ENCODE data around the gene NHS. TPM values are rescaled to one million over a fixed set of nuclear protein-coding genes. Genes with fewer than 3 reads are reported as not detected.

The NHS gene
- 0.13 TPM in 2 replicates for total RNA-seq

DNA sequence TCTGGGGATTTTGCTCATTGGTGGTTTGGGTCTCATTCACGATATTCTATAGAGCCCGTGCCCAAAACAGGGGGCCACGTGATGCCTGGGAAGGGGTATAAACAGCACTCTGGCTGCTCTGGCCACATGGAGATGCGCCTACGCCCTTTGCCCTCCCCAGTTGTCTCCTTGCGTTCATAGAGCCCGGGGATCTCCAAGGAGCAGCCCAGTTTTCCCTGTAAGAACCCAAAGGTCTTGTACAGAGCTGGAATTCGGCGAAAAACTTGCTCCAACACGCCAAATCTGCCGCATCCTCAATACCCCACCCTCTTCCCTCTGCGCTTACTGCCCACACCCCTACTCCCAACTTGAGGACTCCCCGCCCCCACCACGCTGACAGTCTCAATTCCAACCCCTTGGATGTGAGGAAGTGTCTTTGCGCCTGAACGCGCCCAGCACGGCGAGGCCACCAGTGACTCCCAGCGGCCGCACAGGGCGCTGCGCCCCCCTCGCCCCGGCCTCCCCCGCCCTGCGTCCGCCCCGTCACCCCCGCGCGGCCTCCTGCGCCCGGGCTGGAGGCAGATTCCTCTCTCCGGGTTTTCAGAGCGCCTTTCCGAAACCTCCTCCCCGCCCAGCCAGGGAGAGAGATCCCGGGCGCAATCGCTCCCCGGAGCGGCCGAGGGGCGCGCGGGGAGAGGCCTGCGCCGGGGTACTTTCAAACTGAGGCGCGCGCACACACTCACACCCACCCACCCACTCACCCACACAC lies at the start of gene NHS:
NHS (plus strand) TSS at position 582 of the 748 bp plus-strand sequence. CDS start 558 bp downstream, outside the sequence.
- peak in 1 of 2 donors; percentile 8 for DNase-seq (ENCODE audit: low read depth in 2 of 2)

DNA sequence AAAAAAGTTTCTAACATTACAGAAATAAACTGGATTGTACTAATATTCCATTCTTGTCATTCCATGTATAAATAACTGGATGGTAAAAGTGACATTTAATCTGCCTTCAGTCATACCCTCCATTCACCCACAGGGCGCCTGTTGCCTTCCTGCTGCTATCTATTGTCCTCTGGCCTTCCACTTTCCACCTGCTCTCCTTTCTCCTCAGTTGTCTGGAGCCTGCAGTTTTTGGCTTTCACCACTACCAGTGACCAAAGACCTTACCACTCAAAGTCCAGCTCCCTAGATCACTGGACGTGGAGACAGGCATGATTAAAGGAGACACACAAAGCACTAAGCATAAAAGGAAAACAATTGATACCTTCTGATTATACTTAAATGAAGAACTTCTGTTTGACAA lies 46.2 kb upstream of the NHS start:
- no peak for DNase-seq (ENCODE audit: low read depth in 2 of 2)

- DNase-seq (ENCODE audit: low read depth in 2 of 2): no peak
These were observed 38.6 kb upstream of the NHS start for GRCh38 chrX:17336377-17336776.

DNA sequence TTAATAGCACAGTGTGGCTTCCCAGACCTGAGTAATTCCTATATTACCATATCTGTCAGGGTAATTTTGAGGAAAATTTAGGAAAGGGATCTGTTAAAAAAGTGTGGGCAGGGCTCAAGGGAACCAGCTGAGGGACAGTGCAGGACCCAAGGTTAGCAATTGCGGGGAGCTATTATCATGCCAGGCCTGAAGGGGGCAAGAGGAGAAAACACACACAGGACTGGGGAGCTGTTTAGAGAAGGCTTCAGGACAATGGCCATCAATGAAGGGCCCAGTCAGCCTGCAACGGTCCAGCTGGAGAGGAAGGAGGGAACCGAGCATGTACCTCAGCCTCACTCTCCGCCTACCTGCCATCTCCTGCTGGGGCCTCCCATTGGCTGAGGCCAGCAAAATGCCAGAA lies 19.0 kb upstream of the NHS start:
- no peak for DNase-seq (ENCODE audit: low read depth in 2 of 2)

DNA sequence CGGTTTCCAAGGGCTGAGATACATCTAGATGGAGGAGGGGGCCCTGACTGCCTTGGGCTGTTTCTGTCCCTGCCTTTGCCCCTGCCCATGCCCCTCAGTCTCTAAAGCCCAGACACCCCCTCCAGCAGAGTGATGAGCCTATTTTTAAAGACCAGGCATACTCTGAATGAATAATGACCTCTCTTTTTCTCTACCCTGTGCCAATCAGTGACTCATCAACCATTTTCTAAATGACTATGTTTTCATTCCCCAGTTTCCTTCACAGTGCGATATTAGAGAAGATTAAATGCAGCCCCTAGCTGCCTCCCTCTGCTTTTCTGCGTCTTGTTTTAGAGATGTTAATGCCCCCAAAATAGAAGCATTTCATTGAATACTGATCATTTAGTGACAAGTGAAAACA lies 15.5 kb upstream of the NHS start:
- no peak for DNase-seq (ENCODE audit: low read depth in 2 of 2)

DNA sequence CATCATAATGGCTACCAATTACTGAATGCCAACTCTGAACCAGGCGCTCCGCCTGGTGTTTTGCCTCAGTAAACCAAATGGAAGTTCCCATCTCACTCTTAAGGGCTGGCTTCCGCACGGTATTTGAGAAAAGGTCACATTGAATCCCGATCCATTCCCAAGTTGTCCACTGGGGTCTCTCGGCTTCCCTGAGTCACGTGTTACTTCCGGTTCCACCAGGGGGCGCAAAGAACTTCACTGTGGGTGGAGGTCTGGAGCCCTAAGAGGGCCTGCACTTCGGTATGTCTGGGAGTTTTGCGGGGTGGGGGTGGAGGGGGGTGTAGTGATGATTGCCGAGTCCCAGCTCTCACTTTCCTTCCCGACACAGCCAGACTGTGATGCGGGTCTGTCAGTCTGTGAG lies 13.4 kb upstream of the NHS start:
- no peak for DNase-seq (ENCODE audit: low read depth in 2 of 2)

DNA sequence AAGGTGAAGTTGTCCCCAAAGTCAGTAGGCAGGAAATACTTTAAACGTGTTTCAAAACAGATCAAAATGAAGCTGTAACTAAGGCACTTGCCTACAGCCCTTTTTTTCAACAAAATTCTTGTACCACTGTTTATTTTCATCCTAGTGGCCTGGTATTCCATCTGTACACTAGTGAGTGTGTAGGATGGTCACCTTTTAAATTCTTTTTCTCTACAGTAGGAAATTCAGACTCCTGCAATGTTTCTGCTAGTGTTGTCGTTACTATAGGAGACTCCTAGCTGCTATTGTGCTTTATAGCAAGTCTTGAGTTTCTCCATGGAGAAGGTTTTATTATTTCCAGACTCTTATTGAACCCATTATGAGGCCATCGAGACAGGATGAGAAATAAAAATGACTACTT lies 7.0 kb upstream of the NHS start:
- no peak for DNase-seq (ENCODE audit: low read depth in 2 of 2)

- DNase-seq (ENCODE audit: low read depth in 2 of 2): no peak
These were observed 5.7 kb upstream of the NHS start for GRCh38 chrX:17369309-17369708.

GRCh38 chrX:17370191-17370590 lies 4.8 kb upstream of the NHS start:
- no peak for DNase-seq (ENCODE audit: low read depth in 2 of 2)

DNA sequence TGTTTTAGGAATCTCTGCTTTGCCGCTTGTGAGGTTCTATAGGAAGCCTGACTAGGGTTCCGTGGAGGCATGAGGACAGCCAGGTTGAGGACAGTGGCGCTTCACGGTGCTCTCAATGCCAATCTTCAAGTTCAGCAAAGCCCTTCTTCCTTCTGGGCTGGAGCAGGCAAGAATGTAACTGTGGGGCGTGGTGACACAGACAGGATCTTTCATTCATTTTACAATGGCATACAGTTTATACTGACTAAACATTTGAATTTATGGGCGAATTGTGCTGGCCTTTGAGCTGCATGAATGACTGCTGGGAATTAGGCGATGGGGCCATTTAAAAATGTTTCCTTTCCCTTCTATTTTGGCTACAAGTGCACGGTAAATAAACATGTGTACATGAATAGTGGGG lies 2.9 kb upstream of the NHS start:
- DNase-seq (ENCODE audit: low read depth in 2 of 2): no peak

DNA sequence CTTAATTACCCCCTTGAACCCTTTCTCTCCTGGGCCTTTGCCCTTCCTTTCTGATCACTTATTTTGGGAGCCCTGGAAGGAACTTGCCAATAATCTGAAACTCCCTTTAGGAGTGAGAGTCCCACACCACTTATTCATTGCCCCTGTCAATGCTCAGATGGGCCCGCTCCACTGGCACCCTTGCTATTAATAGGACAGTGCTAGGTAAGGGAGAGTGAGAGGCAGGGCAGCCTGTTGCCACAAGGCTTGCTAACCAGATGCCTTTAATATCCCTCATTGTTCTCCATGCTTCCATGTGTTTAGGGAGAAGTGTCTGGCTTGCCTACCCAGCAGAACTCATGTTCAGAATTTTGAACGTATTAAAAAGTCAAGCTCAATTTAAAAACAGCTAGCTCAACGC lies 1.7 kb upstream of the NHS start:
- no peak for DNase-seq (ENCODE audit: low read depth in 2 of 2)

DNA sequence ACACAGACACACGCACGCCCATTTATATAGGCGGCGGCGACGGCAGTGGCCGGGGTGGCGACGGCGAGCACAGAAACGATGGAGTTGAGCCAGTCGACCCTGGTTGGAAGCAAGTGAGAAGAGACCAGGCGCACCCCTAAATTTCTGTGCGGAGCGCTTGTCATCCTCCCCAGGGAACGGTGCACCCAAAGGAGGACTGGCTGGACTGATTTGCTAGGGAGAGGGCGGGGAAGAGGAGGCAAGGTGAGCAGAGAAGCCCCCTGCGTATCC lies 302 bp downstream of the NHS start:
- DNase-seq (ENCODE audit: low read depth in 2 of 2): no peak

DNA sequence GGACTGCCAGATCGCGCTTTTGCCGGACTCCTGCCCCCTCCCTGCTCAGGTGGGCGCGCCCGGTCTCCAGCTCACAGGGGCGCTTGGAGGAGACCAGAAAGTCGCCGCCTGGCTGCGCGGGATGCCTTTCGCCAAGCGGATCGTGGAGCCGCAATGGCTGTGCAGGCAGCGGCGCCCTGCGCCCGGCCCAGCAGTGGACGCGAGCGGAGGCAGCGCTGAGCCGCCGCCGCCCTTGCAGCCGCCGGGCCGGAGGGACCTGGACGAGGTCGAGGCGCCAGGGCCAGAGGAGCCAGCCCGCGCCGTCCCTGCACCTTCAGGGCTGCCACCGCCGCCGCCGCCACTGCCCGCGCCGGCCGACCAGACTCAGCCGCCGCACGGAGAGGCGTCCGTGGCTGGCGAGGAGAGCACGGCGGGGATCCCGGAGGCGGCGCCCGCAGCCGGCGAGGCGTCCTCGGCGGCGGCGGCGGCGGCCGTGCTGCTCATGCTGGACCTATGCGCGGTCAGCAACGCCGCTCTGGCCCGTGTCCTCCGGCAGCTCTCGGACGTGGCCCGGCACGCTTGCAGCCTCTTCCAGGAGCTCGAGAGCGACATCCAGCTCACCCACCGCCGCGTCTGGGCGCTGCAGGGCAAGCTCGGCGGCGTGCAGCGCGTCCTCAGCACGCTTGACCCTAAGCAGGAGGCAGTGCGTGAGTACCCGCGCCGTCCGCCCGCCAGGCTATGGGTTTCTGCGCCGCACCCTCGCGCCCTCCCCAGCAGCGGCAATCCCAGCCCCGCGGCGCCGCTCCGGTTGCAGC lies 834 bp downstream of the NHS start:
- DNase-seq (ENCODE audit: low read depth in 2 of 2): peak in 1 of 2 donors; percentile 11

- DNase-seq (ENCODE audit: low read depth in 2 of 2): no peak
These were observed 1.6 kb downstream of the NHS start for GRCh38 chrX:17376431-17377077.

DNA sequence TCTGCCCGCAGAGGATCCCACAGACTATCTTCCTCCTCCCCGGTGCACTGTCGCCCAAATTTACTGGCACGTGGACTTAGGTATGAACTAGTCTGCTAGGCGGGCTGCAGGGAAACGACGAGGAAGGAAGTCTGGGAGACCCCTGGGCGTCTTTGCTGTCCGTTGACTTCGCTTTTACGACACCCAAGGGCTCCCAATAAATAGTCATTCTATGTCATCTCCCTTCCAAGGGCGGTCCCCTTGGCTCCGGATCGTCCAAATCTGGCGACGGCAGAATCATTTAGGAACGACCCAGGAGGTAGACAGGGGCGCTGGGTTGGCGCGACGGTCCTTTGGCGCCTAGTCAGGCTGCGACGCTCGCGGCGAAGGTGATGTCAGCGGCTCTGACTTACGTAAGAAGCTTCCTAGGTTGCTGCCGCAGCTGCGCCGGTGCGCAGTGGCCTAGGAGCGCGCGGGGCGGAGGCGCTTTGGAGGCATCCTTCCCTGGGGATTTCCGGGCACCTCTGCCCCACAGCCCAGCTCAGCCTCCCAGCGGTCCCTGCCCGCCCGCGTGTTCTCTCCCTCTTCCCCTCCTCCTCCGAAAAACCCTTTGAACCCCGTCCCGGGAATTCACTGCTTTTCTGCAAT lies 2.2 kb downstream of the NHS start:
- DNase-seq (ENCODE audit: low read depth in 2 of 2): no peak

DNA sequence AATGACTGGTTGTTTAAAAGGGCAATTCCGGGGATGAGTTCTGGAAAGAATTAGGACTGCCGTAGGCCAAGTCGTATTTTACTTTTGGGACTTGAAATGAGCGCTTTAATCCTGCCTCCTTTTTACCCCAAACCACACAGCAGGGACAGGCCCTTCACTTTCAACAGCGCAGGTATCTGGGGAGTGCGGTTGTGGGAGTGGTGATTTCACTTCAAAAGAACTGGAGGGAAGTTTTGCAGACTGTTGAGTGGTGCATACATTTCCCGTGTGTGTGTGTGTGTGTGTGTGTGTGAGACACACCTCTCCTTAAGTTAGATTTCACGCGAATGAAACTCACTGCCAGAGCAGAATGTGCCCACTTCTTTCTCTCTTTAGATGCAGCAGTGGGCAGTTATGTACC lies 2.8 kb downstream of the NHS start:
- no peak for DNase-seq (ENCODE audit: low read depth in 2 of 2)

DNA sequence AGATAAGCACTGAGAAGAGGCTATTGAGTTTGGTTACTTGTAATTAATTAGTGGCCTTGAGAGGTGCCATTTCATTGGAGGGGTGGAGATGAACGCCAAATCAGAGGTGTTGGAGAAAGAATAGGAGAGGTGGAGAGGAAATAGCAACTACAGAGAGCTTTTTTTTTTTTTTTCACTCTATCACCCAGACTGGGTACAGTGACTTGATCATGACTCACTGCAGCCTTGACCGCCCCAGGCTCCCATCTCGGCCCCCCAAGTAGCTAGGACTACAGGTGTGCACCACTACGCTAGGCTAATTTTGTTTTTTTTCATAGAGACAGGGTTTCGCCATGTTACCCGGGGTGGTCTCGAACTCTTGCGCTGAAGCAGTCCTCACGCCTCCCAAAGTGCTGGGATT lies 5.2 kb downstream of the NHS start:
- no peak for DNase-seq (ENCODE audit: low read depth in 2 of 2)

- DNase-seq (ENCODE audit: low read depth in 2 of 2): no peak
These were observed 15.4 kb downstream of the NHS start for GRCh38 chrX:17390419-17390850.

- no peak for DNase-seq (ENCODE audit: low read depth in 2 of 2)
These were observed 20.2 kb downstream of the NHS start for GRCh38 chrX:17395154-17395553.

- no peak for DNase-seq (ENCODE audit: low read depth in 2 of 2)
These were observed 22.1 kb downstream of the NHS start for GRCh38 chrX:17397074-17397473.

DNA sequence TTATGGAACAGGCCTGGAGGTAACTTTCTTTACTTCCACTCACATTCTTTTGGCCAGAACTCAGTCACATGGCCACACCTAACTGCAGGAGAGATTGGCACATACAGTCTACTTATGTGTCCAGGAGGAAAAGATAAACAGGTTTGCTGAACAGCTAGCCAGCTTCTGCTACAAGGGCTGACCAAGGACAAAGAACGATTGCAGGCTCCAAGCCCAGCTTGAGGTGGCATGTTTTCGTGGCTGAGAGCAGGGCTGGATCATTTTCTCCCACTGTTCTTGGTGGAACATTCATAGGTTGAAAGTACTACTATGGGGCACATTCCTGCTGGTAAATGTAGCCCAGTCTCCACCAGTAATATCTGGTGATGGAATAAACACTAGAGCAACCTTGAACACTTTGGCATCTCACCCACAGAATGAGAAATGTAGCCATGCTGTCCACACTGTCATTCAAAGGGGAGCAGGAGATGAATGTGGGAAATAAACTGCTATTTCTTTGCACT lies 28.2 kb downstream of the NHS start:
- DNase-seq (ENCODE audit: low read depth in 2 of 2): no peak

GRCh38 chrX:17403972-17404371 lies 29.0 kb downstream of the NHS start:
- no peak for DNase-seq (ENCODE audit: low read depth in 2 of 2)
